ENCODE measurements around the gene PPP2R1A. TPM values are rescaled to one million over a fixed set of nuclear protein-coding genes. Genes with fewer than 3 reads are reported as not detected.

The PPP2R1A gene
- total RNA-seq (ENCODE audit: insufficient read depth, low replicate concordance) = 39.5 TPM

- peak; percentile 100 for DNase-seq (ENCODE audit: low spot score)
Observed at GRCh38 chr19:52189735-52190486, at the start of gene PPP2R1A. TSS of gene PPP2R1A (plus strand) at chr19:52190052. CDS start at chr19:52190097, 45 bp downstream.

GRCh38 chr19:52141203-52141602, 48.6 kb upstream of the PPP2R1A start:
- DNase-seq (ENCODE audit: low spot score) = no peak

GRCh38 chr19:52142001-52142595, 47.8 kb upstream of the PPP2R1A start:
- peak; percentile 25 for DNase-seq (ENCODE audit: low spot score)

DNA sequence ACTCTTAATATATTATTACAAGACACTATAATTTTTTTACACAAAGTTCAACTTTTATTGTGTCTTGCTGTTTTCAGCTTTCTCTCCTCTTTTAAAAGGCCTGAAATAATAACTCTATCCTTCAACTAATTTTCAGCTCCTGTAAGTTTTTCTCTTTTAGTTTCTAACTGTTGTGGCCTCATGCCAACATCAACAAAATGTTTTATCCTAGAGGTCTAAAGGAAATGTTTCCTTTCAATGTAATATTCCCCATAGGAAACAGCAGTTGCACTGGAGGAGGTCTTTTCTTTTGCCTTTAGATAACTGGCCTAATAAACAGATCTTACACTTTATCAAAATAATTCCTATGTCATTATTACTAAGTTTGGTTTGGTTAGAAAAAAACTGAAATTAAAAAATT, 41.6 kb upstream of the PPP2R1A start:
- DNase-seq (ENCODE audit: low spot score) = no peak

DNA sequence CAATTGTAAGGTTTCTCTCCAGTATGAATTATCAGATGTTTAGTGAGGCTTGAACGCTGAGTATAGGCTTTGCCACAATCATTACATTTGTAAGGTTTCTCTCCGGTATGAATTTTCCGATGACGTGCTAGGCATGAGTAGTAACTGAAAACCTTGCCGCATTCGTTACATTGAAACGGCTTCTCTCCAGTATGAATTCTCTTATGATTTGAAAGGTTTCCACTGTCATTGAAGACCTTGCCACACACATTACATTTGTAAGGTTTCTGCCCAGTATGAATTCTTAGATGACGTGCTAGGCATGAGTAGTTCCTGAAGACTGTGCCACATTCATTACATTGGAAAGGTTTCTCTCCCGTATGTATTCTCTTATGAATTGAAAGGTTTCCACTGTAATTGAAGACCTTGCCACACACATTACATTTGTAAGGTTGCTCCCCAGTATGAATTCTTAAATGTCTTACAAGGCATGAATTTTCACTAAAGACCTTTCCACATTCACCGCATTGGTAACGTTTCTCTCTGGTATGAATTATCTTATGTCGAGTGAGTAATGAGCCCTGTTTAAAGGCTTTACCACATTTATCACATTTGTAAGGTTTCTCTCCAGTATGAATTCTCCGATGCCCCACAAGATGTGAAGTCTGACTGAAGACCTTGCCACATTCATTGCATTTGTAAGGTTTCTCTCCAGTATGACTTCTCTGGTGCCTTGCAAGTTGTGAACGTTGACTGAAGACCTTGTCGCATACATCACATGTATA, 34.1 kb upstream of the PPP2R1A start:
- DNase-seq (ENCODE audit: low spot score) = no peak

- peak; percentile 8 for DNase-seq (ENCODE audit: low spot score)
Observed at GRCh38 chr19:52170304-52170703, 19.5 kb upstream of the PPP2R1A start.

DNA sequence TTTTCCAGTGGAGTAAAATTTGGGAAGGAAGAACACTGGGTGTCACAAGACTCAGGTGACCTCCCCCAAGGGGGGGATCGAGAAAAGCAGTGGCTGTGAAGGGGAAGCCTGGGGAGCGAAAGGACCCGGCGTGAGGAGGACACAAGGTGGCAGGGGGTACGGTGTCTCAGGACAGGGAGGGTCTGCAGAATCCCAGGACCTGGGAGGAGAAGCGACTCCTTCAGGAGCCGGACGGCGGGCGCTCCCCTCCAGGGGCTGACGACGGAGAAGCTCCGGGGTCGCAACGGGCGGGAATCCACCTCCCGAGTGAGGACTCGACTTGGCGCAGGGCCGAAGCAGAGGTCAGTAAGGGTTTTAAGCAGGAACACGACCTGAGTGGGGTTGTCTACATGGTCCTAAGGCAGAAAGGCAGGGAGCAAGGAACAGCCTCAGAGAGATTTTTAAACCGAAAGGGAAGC, 19.0 kb upstream of the PPP2R1A start:
- no peak for DNase-seq (ENCODE audit: low spot score)

GRCh38 chr19:52171321-52172169, 18.3 kb upstream of the PPP2R1A start, which contains the start of gene ZNF836:
TSS of gene ZNF836 (minus strand) at chr19:52171621. CDS start at chr19:52168072, 3,549 bp downstream.
- peak; percentile 80 for DNase-seq (ENCODE audit: low spot score)

- no peak for DNase-seq (ENCODE audit: low spot score)
Observed at GRCh38 chr19:52172347-52172746, 17.5 kb upstream of the PPP2R1A start.

GRCh38 chr19:52176574-52176973, 13.3 kb upstream of the PPP2R1A start:
- no peak for DNase-seq (ENCODE audit: low spot score)

- DNase-seq (ENCODE audit: low spot score) = no peak
Observed at GRCh38 chr19:52187407-52187806, 2.4 kb upstream of the PPP2R1A start.

GRCh38 chr19:52188822-52189734, 774 bp upstream of the PPP2R1A start:
- no peak for DNase-seq (ENCODE audit: low spot score)

GRCh38 chr19:52190487-52191293, 838 bp downstream of the PPP2R1A start:
- DNase-seq (ENCODE audit: low spot score) = peak; percentile 20

- DNase-seq (ENCODE audit: low spot score) = no peak
Observed at GRCh38 chr19:52191389-52191788, 1.5 kb downstream of the PPP2R1A start.

DNA sequence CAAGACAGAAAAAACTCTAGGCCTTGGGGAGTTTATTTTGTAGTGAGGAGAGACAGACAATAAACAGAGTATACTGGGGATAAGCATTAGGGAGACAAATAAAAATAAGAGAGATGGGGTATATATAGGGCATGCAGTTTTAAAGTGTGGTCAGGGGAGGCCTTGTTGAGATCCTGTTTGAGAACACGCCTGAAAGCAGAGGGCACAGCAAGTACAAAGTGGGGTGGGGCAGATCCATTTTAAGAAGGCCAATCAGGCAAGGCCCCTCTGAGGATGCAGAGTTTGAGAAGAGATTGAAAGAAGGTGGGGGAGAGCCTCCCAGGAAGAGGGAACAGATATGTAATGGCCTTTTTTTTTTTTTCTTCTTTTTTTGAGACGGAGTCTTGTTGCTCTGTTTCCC, 2.1 kb downstream of the PPP2R1A start:
- no peak for DNase-seq (ENCODE audit: low spot score)

DNA sequence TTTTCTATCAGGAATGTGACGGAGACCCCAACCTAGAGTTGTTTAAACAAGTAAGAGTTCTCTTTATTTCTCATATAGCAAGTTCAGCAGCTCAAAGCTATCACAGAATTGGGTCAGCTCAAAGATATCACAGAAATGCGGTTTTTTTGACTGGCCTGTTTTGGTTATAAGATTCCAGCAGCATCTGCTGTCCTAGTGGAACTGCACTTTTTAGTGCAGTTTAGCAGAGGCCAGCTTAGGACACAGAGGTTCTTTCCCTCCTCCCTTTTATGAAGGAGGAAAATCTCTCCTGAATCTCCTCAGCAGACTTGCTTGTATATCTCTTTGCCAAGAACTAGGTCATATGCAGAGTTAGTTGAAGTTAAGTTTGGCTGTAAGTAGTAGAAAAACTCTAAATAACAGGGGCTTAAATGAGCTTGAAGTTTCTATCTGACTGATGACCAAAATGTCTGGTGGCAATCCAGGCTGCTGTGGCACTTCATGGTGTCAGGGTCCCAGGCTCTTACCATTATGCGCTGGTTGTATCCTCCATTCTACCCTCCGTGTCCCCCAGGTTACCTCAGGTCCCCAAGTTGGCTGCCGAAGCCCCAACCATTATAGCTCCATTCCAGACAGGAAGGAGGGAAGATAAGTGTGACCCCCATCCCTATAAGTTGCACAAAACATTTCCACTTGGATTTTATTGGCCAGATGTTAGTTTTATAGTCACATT, 6.6 kb downstream of the PPP2R1A start:
- DNase-seq (ENCODE audit: low spot score) = no peak

DNA sequence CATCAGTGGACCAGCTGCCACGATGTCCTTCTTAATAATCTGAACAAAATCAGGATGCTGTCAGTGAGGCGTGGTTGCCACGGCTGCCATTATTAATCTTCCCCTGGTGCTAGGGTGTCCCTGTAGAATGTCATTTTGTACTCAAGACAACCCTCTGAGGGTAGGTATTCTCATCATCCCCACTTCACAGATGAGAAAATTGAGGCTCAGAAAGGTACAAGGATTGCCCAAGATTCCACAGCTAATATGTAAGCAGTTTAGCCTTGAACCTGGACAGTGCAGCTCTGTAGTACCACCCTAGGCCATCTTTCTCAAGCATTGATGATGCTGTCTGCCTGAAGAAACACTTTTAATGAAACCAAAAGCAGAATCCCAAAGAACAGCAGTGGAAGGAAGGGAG, 8.1 kb downstream of the PPP2R1A start:
- no peak for DNase-seq (ENCODE audit: low spot score)

DNA sequence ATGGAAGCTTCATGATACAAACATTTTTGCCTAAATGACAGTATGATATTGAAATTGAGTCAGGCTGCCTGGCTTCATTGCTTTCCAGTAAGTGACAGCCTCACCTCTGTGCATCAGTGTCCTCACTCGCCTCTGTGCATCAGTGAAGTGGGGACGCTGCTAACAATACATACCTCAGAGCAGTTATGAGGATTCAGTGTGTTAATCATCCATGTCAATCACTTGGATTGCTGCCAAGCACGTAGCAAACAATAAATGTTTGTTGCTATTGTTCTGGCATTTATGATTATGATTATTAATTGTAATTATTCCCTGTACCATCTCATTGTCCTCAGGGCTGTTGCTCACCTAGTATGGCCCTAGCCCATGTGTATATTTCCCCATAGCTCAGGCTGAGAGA, 8.8 kb downstream of the PPP2R1A start:
- DNase-seq (ENCODE audit: low spot score) = no peak

- DNase-seq (ENCODE audit: low spot score) = no peak
Observed at GRCh38 chr19:52200044-52200443, 10.2 kb downstream of the PPP2R1A start.

Data from umbilical cord (tissue), 2 donors.